Epidermal melanocyte (primary cell): Measurements from ENCODE around the gene ARSJ.

Source experiments
- DNase-seq: peaks from one replicate; pipeline ENCODE4 v3.0.0; 2011; ENCODE audit warnings: low spot score; ENCODE audit not compliant: insufficient read length

The ARSJ gene

GRCh38 chr4:113990886-113991285 is 11.4 kb upstream of the ARSJ start:
- DNase-seq = no peak

DNA sequence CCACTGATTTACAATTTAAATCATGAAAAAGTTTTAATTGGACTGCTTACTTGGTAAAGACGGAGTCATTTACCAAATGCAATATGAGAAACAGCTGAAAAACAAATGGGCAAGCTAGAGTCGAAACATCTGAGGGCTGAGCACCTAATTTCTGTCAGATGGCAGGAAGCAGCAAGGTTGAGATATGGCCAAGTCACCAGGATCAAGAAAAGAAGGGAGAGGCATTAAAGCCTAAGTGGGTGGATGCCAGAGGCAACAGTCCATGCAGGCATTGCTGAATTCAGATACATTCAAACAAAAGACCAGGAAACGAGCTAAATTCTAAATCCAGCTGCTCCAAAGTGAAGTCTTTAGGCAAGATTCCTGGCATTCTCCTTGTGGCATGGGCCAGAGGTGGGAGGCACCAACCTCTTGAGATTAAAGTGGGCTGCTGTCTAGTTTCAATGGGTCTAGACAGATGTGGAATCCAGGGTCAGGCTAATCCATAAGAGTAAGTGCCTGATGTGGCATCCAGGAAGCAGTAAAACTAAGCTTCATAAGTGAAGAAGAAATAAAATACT is 8.0 kb upstream of the ARSJ start:
- no peak for DNase-seq

DNA sequence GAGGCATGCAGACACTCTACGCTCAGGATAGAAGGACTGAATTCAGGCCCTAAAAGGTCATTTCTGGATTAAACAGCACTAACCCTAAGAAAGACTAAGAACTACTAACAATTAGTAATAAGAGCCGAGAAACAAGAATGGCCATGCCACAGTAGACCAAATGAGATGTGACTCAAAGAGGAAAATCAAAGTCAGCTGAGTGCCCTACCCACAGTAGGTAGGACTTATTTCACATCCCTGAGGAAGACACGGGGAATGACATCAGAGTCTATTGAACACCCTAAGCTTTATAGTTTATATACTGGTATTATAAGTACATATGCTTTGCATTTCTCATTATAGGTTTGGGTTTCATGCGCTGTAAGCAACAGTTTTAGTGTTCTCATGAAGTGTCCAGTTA is 2.7 kb upstream of the ARSJ start:
- no peak for DNase-seq

DNA sequence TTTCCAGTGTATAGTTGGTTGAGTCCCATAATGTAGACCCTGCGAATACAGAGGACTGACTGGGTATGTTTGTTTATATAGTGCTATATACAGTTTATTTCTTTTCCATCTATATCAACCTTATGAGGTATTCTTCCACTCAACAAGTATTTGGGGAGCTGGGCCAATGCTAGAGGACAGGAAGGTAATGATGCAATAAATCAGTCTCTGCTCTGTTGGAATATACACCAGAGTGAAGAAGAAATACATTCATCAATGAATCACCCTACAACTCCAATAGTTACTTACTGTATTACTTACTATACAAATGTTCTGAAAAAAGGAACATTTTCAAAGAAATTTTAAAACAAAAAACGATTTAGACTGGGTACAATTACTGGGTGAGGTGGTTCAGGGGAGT is 2.1 kb upstream of the ARSJ start:
- no peak for DNase-seq

DNA sequence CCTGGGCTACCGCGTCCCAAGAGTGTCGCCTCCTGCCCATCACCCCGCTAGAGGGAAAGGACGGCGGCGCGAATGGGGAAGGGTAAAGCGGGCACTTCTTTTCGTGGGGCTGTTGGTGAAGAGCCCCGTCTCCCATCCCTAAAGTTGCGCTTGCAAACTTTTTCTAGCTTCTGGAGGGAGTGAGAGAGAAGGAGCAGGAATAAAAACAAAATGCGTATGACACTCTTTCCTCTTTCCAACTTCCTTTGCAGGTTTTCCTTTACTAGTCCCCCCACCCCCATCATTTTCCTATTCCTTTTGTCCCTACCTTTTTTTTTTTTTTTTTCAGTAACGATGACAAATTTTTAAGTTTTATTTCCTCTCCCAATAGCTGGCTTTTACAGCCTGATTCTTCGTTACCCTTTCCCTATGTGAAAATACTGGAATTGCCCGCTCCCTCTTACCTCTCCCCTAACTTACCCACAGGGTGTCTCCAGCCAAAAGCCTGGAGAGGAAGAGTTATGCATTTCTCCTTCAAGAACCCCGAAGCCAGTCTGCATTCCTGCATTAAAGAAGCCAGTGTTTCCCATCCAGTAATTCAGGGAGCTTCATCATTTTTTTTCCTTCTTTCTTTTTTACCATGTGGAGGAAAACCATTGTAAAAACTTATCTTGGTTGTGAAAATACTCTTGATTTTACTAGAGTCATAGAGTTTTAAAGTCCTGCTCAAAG is 613 bp upstream of the ARSJ start:
- DNase-seq = no peak

DNA sequence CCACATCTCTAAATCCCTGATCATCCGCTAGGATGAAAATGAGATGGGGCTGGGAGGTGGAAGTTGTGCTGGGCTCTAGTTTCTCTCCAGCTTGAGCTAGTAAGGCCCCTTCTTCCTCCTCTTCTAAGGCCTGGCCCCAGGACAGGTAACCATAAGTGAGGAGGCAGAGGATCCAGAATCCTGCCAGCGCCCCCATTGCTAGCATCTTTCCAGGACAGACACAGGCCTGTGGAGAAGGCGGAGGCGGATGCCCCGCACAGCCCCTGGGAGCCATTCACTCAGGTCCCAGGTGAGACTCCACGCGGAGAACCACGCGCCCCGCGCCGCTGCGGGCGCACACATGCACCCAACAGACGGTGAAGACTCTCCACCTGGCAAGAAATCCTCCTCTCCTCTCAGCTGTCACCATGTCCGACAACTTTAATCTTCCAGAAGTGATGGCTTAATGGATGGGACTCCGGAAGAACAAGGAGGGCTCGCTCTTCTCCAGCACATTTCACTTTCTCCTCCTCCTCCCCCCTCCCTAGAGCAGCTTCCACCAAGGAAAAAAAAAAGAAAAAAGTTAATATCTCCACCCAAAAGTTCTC is 793 bp downstream of the ARSJ start:
- no peak for DNase-seq

DNA sequence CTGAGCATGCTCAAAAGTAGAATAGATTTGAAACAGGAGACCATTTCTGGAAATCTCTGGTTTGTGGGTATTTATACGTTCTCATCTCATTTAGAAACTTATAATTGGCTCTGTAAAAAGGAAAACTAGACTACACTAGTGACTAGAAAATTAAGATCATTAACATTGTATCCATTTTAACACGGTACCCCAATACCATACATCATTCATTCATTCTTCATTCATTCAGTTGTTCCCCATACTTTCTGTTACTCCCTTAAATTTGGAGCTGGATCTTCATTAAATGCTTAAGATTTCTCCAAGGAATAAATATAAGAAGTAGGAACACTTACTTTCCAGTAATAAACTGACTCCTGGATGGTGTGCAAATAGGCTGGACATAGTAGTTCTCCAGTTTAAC is 1.3 kb downstream of the ARSJ start:
- no peak for DNase-seq

DNA sequence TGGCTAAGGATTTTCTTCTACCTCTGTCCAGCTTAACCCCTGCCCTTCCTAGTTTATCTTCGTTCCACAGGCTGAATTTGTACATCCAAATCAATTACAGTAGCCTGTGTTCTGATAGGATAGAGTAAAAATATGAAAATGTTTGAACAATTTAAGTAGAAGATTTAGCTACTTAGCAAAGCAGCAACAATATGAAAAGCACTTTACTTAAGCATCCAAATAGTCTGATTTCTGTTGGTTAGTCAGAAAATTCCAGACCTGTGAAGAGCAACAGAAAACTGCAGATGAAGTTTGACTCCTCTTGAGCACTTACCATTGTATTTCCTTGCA is 2.0 kb downstream of the ARSJ start:
- DNase-seq = no peak

DNA sequence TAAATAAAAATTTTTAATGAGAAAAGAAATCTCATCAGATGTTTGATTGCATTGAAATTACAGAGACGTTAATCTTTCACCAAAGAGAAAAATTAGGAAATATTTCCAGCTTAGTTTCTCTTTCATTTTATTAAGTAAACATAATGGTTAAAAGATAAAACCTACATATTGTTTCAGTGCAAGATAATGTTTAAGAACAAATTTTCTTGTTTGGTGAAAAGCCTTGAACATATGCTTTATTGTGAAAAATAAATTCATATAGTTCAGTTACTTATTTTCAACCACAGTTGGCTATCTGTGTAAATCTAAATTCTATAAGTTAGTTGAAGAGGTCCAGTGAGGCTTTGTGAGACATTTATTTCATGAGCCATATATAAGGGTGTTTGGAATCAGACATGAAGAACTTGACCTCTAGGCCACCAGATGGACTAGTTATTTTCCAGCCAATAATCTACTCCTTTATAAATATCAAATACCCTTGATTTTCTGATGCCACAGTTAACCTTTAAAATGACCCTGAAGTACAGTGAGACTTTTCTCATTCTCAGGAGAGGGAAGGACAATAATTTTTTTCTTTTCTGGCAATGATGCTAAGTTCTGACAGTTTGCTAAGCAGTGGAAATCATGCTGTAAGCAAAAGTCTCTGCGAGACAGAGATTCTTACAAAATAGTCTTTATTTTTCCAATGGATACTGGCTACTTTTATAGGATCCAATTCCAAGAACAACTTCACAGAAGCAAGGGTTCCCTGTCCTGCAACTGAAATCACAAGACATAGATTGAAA is 2.5 kb downstream of the ARSJ start:
- DNase-seq = no peak

DNA sequence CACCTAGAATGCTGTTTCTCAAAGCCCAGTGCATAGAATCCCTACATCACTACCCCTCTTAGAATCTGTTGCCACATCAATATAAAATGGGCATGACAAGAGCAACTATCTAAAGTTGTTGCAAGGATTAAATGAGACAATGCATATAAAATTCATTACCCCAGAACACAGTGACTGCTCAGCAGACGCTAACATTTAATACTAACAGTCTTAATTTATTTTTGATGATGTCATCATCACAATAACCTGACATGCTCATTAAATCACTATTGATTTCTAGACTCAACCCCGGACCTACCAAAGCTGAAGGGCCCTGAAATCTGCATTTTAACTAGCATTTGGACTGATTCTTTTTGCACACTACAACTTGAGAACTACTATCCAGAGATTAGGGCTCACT is 3.9 kb downstream of the ARSJ start:
- DNase-seq = no peak

GRCh38 chr4:113974467-113974866 is 5.0 kb downstream of the ARSJ start:
- DNase-seq = no peak

DNA sequence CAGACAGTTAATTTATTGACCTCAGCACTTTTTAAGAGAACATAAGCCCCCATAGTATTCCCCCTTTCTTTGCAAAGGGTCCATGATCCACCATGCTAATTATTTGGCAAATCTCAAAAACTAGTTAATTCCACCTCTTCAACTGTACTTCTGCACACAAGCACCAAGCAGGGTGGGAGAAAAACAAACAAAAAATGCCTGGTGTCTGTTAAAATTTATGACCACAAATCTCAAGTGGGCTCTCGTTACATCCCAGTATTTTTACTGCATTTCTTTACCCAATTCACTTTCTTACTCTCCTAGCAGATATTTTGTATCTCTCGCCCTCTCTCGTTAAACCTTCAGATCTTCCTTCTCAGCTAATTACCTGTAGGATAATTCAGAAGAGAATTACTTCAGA is 6.1 kb downstream of the ARSJ start:
- DNase-seq = no peak

- no peak for DNase-seq
These were observed 6.7 kb downstream of the ARSJ start for GRCh38 chr4:113972781-113973180.

DNA sequence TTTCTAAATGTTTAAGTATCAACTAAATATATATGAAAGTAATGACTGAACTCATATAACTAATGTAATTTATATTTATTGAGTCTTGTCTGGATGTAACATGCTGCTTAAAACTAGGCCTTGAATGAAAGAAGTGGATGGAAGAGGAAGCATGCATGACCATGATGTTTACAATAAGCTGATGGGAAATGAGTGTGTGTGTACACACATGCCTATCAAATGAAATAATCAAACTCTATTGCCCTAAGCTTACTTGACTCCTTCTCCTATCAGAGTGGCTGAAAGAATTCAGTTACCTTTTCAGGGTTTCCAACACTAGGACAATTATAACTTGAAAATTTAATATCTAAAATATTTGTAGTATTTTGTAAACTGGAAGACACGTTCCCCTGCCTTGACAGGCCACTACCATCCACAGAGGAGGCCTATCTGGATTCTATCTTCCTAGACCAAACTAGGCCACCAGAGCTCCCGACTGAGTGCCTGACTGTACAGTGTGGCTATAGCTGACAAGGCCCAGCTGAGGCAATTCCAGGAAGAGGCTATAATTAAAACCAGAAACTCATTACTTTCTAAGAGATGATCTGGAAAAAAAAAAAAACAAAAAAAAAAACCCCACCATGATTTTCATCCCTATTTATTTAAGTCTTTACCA is 7.6 kb downstream of the ARSJ start:
- DNase-seq = no peak

DNA sequence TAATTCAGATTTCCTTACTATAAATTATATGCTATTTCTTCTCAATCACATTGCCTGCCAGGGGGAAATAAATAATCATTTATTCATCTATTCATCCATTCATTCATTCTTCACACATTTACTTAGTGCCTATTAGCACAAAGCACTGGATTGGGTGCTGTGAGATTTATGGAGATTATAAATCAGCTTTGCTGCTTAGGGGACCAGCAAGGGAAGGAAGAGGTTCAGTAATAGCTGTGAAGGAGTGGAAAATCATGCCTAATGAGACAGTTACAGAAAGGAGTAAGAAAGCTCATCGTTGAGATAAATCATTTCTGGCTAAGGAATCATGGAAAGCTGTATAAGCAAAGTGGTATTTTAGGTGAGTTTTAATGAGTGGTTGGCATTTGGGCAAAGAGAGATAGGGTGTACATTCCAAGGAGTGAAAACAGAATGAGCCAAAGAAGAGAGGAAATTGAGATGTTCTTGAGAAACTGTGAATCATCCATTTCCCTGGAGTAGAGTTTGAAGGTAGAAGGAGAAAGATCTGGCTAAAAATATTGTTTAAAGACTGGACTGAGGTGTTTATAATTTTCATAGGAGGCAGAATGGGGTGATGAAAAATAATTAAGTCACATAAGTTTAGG is 9.6 kb downstream of the ARSJ start:
- no peak for DNase-seq

- DNase-seq = no peak
These were observed 11.0 kb downstream of the ARSJ start for GRCh38 chr4:113968473-113968872.

DNA sequence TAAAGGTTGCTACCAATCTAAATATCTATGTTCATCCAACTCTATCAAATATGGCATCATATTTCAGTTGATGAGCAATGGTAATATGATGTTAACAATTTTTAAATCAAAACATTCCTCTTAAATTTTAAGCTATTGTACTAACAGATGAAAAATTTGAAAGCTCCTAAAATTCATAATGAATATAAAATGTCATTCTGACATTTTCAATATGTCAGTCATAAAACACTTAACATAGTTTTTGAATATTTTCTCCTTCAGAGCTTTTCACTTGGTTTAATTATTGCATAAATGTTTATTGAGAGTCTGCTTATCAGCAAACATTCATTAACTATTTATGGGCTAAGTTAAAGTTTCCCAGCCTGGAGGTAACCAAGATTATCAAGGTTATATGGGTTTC is 11.8 kb downstream of the ARSJ start:
- no peak for DNase-seq

- DNase-seq = no peak
These were observed 16.7 kb downstream of the ARSJ start for GRCh38 chr4:113962719-113963265.

DNA sequence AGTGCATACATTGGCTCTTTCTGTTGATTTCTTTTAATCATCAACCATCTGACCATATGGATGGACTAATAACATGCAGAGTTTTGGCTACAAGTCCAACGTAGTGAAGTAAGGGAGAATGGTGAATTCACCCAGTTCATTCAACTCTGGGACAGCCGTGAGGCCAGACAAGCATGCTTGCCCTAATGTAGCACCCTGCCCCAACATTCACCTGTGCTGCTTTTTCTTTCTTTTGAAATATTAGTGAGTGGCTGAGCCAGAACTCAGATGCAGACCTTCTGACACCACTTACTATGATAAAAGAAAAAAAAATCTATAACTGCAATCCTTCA is 17.5 kb downstream of the ARSJ start:
- no peak for DNase-seq

- DNase-seq = no peak
These were observed 18.6 kb downstream of the ARSJ start for GRCh38 chr4:113960684-113961321.

- DNase-seq = no peak
These were observed 19.9 kb downstream of the ARSJ start for GRCh38 chr4:113959539-113959937.
